T-helper 2 cell treated with Interferon-gamma antibody and Interleukin-4, amounts not matched to agents 5 μg/mL and 100 μg/mL, for 36 hours (primary cell): ENCODE measurements around the gene GCAT.
"Not testable (repeated sequence)": the region's sequence is repeated elsewhere in the genome, so short reads cannot be mapped to it uniquely, and the experiment has no call there.

Experiments used
- DNase-seq: peaks from one replicate; pipeline ENCODE4 v3.0.0; 2021; ENCODE audit warnings: low spot score
- H3K27ac Mint-ChIP-seq: one replicate; pipeline ENCODE4 v1.8.0; 2021; ENCODE audit warnings: mild to moderate bottlenecking, mixed read lengths
- H3K27me3 Mint-ChIP-seq: one replicate; pipeline ENCODE4 v1.8.0; 2021; ENCODE audit warnings: low read depth, mixed read lengths
- H3K36me3 Mint-ChIP-seq: one replicate; pipeline ENCODE4 v1.8.0; 2021; ENCODE audit warnings: low read depth, mixed read lengths
- H3K4me1 Mint-ChIP-seq: one replicate; pipeline ENCODE4 v1.8.0; 2021; ENCODE audit warnings: low read depth, mixed read lengths
- H3K4me3 Mint-ChIP-seq: one replicate; pipeline ENCODE4 v1.8.0; 2022; ENCODE audit warnings: mild to moderate bottlenecking, moderate library complexity, mixed read lengths
- H3K9me3 Mint-ChIP-seq: one replicate; pipeline ENCODE4 v1.8.0; 2021; ENCODE audit warnings: mixed read lengths

The GCAT gene

DNA sequence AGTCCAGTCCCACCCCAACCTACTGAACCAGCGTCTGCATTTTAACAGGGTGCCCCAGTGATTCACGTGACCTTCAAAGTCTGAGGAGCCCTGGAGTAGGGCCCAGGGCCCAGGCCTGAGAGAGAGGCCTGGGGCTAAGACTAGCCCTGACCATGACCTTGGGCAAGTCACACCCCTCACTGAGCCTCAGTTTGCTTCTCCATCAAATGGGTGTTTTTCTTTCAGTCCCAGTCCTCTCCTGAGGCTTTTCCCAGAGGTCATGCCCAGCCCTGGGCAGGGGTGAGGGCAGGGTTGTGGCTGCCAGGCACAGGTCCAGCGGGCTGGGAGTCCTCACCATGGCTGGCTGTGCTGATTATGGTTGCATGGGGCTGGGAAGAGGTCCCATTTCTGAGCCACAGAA, 33.0 kb upstream of the GCAT start:
- H3K4me3 Mint-ChIP-seq: no peak overlapping the region
- H3K4me1 Mint-ChIP-seq: no peaks in the 10 kb centered on the region
- DNase-seq: no peak
- H3K9me3 Mint-ChIP-seq: no peaks in the 10 kb centered on the region
- H3K27ac Mint-ChIP-seq: no peak overlapping the region
- H3K27me3 Mint-ChIP-seq: no peaks in the 10 kb centered on the region
- H3K36me3 Mint-ChIP-seq: peaks cover 15% of the 10 kb centered on the region

DNA sequence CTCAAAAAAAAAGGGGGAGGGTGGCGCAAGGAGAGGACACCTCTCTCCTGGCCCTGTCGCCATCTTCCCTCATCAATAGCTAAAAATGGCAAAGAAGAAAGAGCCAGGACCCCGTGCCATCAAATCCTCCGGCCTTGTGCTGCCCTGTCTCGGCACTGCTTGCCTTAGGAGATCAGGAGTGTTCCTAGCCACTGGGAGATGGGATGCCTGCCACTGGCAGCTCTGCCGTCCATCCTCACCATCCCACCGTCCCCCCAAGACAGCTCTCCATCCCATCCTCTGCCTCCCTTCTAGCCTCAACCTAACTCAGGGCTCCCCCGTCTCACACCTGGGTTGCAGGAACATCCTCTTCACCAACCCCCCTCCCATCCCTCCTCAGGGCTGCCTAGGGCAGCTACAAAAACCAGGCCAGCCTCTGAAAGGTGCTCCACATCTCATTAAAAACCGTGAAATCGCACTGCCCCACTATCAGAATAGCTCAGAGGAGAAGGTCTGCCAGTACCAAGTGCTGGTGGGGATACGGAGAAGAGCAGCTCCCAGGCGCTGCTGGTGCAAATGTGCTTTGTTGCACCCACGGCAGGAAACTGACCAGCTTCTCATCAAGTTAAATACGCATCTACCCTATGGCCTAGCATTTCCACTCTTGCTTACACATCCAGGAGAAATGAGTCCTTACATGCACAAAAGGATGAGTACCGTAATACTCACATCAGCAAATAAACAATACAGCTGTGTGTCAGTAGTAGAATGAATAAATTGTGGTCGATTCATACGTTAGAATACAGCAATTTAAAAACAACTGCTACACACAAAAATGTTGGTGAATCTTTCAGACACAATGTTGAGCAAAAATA, 31.7 kb upstream of the GCAT start:
- no peaks in the 10 kb centered on the region for H3K9me3 Mint-ChIP-seq
- no peak overlapping the region for H3K4me3 Mint-ChIP-seq
- no peak for DNase-seq
- no peak overlapping the region for H3K27ac Mint-ChIP-seq
- no peaks in the 10 kb centered on the region for H3K4me1 Mint-ChIP-seq
- H3K27me3 Mint-ChIP-seq: no peaks in the 10 kb centered on the region
- H3K36me3 Mint-ChIP-seq: peaks cover 11% of the 10 kb centered on the region

- Mint-ChIP-seq H3K4me3 (no peak overlapping the region), H3K9me3 (no peaks in the 10 kb centered on the region), H3K27me3 (no peaks in the 10 kb centered on the region), H3K36me3 (peaks cover 9% of the 10 kb centered on the region), H3K4me1 (no peaks in the 10 kb centered on the region), H3K27ac (no peak overlapping the region)
- no peak for DNase-seq
These were observed 31.1 kb upstream of the GCAT start for GRCh38 chr22:37776639-37777005.

DNA sequence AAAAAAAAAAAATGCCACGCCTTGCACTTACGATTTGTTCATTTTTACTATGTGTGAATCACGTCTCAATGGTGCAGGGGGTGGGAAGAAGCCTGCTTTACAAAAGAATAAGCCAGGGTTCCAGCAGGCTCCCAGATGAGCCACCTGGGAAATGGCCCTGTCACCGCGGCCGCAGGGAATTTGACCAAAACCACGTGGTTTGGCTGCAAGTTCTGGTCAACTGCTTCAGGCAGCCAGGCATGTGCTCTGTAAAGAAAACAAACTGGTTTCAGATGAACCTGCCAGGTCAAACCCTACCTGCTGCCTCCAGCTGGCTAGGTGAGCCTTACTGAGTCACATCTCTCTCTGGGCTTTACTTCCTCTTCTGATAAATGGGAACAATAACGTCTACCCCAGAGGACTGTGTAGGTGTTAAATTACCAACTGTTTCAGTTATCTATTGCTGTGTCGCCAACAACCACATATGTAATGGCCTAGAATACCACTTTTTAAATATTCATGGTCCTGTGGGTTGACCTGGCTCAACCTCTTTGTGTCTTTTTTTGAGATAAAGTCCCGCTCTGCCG, 30.5 kb upstream of the GCAT start:
- DNase-seq: no peak
- no peak overlapping the region for H3K27ac Mint-ChIP-seq
- no peak overlapping the region for H3K4me3 Mint-ChIP-seq
- no peaks in the 10 kb centered on the region for H3K4me1 Mint-ChIP-seq
- no peaks in the 10 kb centered on the region for H3K27me3 Mint-ChIP-seq
- H3K36me3 Mint-ChIP-seq: peaks cover 9% of the 10 kb centered on the region
- H3K9me3 Mint-ChIP-seq: no peaks in the 10 kb centered on the region

DNA sequence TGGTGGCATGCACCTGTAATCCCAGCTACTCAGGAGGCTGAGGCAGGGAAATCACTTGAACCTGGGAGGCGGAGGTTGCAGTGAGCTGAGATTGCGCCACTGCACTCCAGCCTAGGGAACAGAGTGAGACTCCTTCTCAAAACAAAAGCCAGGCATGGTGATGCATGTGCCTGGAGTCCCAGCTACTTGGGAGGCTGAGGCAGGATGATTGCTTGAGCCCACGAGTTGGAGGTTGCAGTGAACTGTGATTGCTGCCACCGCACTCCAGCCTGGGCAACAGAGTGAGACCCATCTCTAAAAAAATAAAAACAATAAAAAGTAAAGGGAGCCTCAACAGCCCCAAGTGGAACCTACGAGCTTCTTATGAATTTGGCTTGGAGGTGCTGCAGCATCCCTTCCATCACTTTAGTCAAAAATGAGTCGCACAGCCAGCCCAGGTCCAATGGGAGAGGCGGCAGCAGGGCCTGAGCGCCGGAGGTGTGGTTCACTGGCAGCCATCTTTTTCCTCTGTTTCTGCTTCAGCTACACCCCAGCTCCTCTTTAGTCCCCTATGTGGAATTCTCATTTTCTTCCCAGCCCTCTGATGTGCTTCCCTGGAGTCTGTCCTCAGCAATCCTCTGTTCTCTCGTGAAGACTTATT, 29.2 kb upstream of the GCAT start:
- no peak for DNase-seq
- no peak overlapping the region for H3K4me3 Mint-ChIP-seq
- H3K27ac Mint-ChIP-seq: no peak overlapping the region
- no peaks in the 10 kb centered on the region for H3K27me3 Mint-ChIP-seq
- H3K9me3 Mint-ChIP-seq: no peaks in the 10 kb centered on the region
- peaks cover 3% of the 10 kb centered on the region for H3K36me3 Mint-ChIP-seq
- H3K4me1 Mint-ChIP-seq: no peaks in the 10 kb centered on the region

DNA sequence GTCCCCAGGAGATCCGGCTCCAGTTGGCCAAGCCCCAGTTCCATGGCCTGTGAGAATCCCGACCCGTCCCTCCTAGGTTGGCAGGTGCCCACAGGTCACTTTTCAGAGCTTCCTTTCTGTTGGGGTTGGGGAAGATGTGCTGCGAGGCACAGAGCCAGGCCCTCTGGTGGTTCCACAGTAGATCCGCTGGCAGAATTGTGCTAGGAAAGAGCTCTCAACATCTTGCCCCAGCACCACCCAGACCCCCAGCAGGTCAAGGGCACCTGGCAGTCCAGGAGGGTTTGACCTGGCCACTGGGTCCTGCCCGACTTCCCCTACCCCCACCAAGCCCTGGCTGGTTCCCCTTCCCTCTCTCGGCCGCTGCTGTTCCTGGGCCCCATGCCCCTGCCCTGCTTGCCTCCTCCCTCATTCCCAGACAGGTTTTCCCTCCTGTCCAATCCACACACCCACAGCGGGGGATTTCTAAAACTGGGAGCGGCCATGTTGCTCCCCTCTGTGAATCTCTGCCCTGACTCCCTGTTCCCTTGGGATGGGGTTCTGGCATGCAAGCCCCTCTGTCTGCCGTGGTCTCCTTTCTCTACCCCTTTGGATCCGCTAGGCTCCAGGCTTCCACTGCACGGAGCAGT, 26.2 kb upstream of the GCAT start:
- H3K4me1 Mint-ChIP-seq: no peaks in the 10 kb centered on the region
- no peaks in the 10 kb centered on the region for H3K9me3 Mint-ChIP-seq
- no peak overlapping the region for H3K27ac Mint-ChIP-seq
- H3K4me3 Mint-ChIP-seq: no peak overlapping the region
- H3K36me3 Mint-ChIP-seq: no peaks in the 10 kb centered on the region
- H3K27me3 Mint-ChIP-seq: no peaks in the 10 kb centered on the region
- no peak for DNase-seq

- no peaks in the 10 kb centered on the region for H3K4me1 Mint-ChIP-seq
- H3K9me3 Mint-ChIP-seq: no peaks in the 10 kb centered on the region
- H3K27ac Mint-ChIP-seq: no peak overlapping the region
- H3K4me3 Mint-ChIP-seq: no peak overlapping the region
- H3K27me3 Mint-ChIP-seq: no peaks in the 10 kb centered on the region
- no peaks in the 10 kb centered on the region for H3K36me3 Mint-ChIP-seq
- no peak for DNase-seq
These were observed 25.2 kb upstream of the GCAT start for GRCh38 chr22:37782340-37783168.

DNA sequence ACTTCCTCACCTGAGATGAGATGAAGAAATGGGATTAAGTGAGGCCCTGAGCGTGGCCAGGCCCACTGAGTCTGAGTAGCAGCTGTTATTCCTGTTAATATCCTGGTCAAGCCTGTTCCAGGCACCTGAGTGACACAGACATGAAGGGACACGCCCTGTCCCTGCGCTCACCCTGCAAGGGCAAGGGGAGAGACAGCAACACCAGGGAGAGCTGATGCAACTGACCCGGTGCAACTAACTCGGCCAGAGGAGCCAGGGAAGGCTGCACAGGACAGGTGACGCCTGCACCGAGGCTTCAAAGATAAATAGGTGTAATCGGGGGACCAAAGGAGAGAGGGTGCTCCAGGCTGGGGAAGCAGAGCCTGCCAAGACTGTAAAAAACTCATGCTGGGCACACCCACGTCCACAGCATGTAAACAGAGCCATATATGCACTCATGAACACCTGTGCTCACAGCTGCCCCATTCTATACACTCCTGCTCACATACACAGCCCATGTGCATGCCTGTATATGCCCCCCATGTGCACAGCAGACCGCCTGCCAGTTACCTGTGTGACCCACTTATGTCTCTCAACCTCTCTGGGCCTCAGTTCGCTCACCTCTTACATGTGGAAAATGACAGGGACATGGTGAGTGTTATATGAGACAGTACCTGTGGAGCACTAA, 22.8 kb upstream of the GCAT start:
- Mint-ChIP-seq H3K27me3 (no peaks in the 10 kb centered on the region), H3K27ac (peak overlapping the region; percentile 23), H3K36me3 (no peaks in the 10 kb centered on the region), H3K4me3 (no peak overlapping the region), H3K9me3 (no peaks in the 10 kb centered on the region), H3K4me1 (no peaks in the 10 kb centered on the region)
- no peak for DNase-seq

- Mint-ChIP-seq H3K27ac (no peak overlapping the region), H3K4me3 (no peak overlapping the region)
- no peak for DNase-seq
These were observed 17.5 kb upstream of the GCAT start for GRCh38 chr22:37790234-37790633.

GRCh38 chr22:37792494-37792893, 15.2 kb upstream of the GCAT start:
- H3K27me3 Mint-ChIP-seq: no peaks in the 10 kb centered on the region
- no peak for DNase-seq
- no peaks in the 10 kb centered on the region for H3K36me3 Mint-ChIP-seq
- no peaks in the 10 kb centered on the region for H3K9me3 Mint-ChIP-seq
- H3K4me3 Mint-ChIP-seq: no peak overlapping the region
- no peak overlapping the region for H3K27ac Mint-ChIP-seq
- no peaks in the 10 kb centered on the region for H3K4me1 Mint-ChIP-seq

More at GRCh38 chr22:37790234-37790633, 17.5 kb upstream of the GCAT start:
- H3K27me3 Mint-ChIP-seq: no peaks in the 10 kb centered on the region
- H3K9me3 Mint-ChIP-seq: no peaks in the 10 kb centered on the region
- H3K36me3 Mint-ChIP-seq: no peaks in the 10 kb centered on the region
- H3K4me1 Mint-ChIP-seq: no peaks in the 10 kb centered on the region

GRCh38 chr22:37794376-37794775, 13.4 kb upstream of the GCAT start:
- H3K4me3 Mint-ChIP-seq: no peak overlapping the region
- H3K9me3 Mint-ChIP-seq: no peaks in the 10 kb centered on the region
- no peak overlapping the region for H3K27ac Mint-ChIP-seq
- H3K4me1 Mint-ChIP-seq: no peaks in the 10 kb centered on the region
- no peaks in the 10 kb centered on the region for H3K36me3 Mint-ChIP-seq
- no peak for DNase-seq
- peaks cover 3% of the 10 kb centered on the region for H3K27me3 Mint-ChIP-seq

- peaks cover 7% of the 10 kb centered on the region for H3K27me3 Mint-ChIP-seq
- no peaks in the 10 kb centered on the region for H3K36me3 Mint-ChIP-seq
- H3K27ac Mint-ChIP-seq: no peak overlapping the region
- H3K4me3 Mint-ChIP-seq: no peak overlapping the region
- DNase-seq: no peak
- H3K9me3 Mint-ChIP-seq: no peaks in the 10 kb centered on the region
- H3K4me1 Mint-ChIP-seq: no peaks in the 10 kb centered on the region
These were observed 11.7 kb upstream of the GCAT start for GRCh38 chr22:37796079-37796478.

DNA sequence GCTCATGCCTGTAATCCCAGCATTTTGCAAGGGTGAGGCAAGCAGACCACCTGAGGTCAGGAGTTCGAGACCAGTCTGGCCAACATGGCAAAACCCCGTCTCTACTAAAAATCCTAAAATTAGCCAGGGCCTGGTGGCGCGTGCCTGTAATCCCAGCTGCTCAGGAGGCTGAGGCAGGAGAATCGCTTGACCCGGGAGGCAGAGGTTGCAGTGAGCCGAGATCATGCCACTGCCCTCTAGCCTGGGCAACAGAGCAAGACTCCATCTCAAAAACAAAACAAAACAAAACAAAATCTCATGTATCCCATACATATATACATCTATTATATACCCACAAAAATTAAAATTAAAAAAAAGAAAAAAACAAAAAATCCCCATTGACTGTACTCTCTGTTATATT, 10.5 kb upstream of the GCAT start:
- H3K4me1 Mint-ChIP-seq, H3K4me3 Mint-ChIP-seq, H3K27me3 Mint-ChIP-seq, H3K36me3 Mint-ChIP-seq, DNase-seq, H3K27ac Mint-ChIP-seq, H3K9me3 Mint-ChIP-seq: not testable (repeated sequence)
